Fibroblast of lung (primary cell): ENCODE measurements around the gene MB21D2.

Experiments
- EZH2 ChIP-seq: IDR thresholded peaks from 2 replicates; pipeline ENCODE4 v1.5.1; 2012; ENCODE audit warnings: low read length, control low read depth, mild to moderate bottlenecking; ENCODE audit errors: missing control alignments
- TF ChIP-seq, protein P1 (sequence below), 2 donors: IDR thresholded peaks in 1 of 2; conservative IDR thresholded peaks in 1 of 2; 1 replicate in 1 of 2; 2 replicates in 1 of 2; pipeline ENCODE4 v1.5.1; 2011 to 2012; ENCODE audit warnings: low read length in 2 of 2, control low read depth in 1 of 2, inconsistent platforms in 1 of 2, low read depth in 1 of 2, mild to moderate bottlenecking in 1 of 2

DNA sequence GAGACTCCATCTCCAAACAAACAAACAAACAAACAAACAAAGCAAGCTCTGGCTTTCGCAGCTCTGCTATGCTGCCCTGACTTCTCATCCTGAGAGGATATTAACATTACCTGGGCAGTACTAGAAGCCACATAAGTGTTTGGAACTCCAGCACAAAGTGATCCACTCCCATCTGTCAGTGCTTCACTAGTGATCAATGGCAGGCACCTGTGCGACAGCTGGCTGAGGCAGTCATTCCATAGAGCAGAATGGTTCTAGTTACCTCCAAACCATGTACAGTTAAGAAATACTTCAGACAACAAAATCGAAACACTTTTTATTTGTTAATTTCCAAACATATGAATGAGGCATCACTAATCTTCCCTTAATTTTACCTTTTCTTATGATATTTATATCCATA, 2.8 kb upstream of the MB21D2 start:
- TF ChIP-seq, protein P1, sequence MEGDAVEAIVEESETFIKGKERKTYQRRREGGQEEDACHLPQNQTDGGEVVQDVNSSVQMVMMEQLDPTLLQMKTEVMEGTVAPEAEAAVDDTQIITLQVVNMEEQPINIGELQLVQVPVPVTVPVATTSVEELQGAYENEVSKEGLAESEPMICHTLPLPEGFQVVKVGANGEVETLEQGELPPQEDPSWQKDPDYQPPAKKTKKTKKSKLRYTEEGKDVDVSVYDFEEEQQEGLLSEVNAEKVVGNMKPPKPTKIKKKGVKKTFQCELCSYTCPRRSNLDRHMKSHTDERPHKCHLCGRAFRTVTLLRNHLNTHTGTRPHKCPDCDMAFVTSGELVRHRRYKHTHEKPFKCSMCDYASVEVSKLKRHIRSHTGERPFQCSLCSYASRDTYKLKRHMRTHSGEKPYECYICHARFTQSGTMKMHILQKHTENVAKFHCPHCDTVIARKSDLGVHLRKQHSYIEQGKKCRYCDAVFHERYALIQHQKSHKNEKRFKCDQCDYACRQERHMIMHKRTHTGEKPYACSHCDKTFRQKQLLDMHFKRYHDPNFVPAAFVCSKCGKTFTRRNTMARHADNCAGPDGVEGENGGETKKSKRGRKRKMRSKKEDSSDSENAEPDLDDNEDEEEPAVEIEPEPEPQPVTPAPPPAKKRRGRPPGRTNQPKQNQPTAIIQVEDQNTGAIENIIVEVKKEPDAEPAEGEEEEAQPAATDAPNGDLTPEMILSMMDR (conservative IDR thresholded peaks at IDR 0.05 in 1 of 2, IDR thresholded peaks at IDR 0.05 in 1 of 2; ENCODE audit: low read depth in 1 of 2, low read length in 2 of 2), result no peak
- no peak for TF ChIP-seq EZH2
